GM19395 (cell line): ENCODE data around the gene CD27.
"Not testable (repeated sequence)": the region's sequence is repeated elsewhere in the genome, so short reads cannot be mapped to it uniquely, and the experiment has no call there.

Experiments used
- ATAC-seq: cut with Tn5 transposase; IDR thresholded peaks from one replicate; pipeline ENCODE4 v1.9.1; 2021; ENCODE audit warnings: mild to moderate bottlenecking, moderate library complexity; ENCODE audit not compliant: unreplicated experiment

CD27 gene

GRCh38 chr12:6461401-6462233 is 16.9 kb downstream of the CD27 start:
- peak; percentile 80 for ATAC-seq

DNA sequence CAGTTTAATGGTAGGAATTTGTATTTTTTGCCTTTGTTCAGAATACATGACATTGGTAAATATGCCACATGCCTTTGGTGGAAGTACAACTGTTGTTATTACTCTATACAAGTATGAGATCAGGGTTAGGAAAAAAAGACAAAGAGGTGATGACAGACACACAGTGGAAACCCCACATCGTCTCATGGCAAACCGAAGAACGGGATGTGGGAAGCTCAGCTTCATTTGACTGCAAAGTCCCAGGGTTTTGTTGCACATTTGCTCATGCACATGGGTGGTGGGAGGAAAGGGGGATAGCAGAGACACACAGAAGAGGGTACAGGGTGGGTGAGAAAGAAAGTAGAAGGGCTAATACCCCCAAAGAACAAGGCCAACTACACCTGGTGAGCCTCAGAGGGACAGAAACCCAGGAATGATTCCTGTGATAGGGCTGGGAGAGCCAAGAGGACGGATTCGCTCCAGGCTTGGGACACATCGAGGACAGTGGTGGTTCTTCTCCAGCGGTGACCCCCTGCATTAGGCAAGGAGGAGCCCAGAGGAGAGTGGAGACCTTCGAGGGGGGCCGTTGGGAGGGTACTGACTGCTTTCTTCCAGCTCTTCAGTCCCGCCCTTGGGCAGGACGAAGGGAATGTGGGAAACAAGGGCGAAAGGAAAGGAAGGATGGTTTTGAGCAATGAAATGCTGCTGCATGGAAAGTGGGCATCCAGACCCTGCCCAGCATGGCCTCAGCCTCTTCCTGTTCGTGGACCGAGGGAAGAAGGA is 17.7 kb downstream of the CD27 start:
- ATAC-seq: peak; percentile 31

DNA sequence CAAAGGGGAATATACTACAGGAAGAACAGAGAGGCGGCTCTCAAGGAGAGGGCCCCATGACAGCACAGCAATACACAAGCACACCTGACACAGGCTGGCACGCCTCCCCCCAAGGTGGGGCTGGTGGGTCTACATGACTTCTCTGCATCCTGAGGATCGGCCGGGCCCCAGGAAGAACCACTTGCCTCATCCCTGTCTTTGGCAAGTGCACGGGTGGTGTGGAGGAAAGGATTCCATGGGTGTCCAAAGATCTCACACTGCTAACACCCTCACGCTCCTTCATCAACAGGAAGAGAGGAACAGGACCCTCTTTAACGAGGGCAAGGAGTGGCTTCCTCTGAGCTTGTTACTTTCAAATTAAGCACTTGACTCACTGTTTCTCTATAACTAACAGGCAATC is 18.5 kb downstream of the CD27 start:
- ATAC-seq: no peak

GRCh38 chr12:6463858-6464257 is 19.1 kb downstream of the CD27 start:
- ATAC-seq: no peak

DNA sequence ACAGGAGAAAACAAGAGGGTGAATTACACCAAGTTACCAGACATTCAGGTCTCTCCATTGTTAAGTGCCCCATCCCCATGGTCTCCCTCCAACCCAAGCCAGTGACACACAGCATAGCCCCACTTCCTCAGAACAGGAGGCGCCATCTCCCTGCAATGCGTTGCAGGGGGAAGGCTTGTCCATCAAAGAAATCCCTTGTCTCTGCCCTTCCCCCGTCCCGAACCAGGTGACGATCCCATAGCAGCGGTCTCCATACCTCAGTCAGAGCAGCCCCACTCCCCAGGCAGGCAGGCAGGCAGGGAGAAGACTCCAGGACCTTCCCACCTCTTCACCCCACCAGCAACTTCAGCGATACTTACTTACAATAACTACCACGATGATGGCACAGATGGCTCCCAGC is 19.8 kb downstream of the CD27 start:
- no peak for ATAC-seq

GRCh38 chr12:6465467-6466183 is 20.9 kb downstream of the CD27 start:
- no peak for ATAC-seq

- no peak for ATAC-seq
Measured at GRCh38 chr12:6466184-6466573, 21.4 kb downstream of the CD27 start.

DNA sequence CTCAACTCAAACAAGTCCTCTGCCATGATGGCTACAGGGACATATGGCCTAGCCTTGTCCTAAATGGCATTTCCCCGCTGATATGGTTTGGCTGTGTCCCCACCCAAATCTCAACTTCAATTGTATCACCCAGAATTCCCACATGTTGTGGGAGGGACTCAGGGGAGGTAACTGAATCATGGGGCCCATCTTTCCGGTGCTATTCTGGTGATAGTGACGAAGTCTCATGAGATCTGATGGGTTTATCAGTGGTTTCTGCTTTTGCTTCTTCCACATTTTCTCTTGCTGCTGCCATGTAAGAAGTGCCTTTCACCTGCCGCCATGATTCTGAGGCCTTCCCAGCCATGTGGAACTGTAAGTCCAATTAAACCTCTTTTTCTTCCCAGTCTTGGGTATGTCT is 22.0 kb downstream of the CD27 start:
- ATAC-seq: not testable (repeated sequence)

GRCh38 chr12:6467571-6468282 is 23.0 kb downstream of the CD27 start:
- ATAC-seq: not testable (repeated sequence)

DNA sequence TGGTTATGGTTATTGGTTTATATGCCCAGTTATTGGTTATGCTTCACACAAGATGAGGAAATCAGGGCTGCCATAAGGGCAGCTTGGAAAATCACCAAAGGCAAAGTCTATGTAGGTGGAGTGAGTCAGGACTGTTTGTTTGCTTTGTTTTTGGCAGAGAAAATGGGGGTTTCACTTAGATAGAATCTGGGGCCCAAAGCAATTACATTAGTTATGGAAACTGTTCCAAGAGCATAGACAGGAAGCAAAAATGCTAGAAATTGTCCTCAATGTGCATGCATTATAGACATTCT is 23.5 kb downstream of the CD27 start:
- ATAC-seq: no peak

GRCh38 chr12:6469092-6469491 is 24.3 kb downstream of the CD27 start:
- ATAC-seq: no peak

GRCh38 chr12:6469609-6470374 is 25.0 kb downstream of the CD27 start:
- ATAC-seq: no peak

DNA sequence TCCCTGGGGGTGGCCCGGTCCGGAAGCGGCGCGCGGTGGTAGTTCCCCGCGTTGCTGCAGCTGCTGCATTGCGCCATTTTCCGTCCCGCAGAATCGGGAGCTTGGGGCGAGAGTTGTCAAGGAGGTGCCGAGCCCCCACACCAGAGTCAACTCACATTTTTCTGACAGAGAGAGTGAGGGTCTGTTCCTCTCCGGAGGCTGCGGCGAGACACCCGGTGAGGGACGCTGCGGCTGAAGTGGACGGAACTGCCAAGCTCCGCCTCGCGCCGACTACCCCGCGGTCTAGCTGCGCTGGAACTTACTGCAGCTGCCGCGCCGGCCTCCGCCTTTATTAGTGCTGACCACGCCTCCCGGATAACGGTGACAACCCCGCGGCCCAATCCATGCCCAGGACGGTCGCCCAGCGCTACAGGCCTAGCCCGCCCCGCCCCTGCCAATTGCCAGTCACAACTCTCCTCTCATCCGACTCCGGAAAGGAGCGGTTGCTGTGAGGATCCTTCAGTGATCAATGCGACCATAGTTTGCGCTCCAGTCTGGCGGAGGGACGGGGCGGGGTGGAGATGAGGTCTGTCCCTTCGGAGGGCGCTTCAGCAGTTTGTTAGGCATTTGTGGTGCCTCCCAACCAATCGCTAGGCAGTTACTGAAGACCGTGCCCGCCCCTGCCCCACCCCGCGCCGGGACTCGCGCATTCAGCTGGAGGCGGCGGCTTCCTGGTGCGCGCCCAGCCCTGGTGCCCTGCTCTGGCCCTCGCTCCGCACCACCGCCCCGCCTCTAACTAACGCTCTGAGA is 25.8 kb downstream of the CD27 start, which contains the start of gene VAMP1:
Gene VAMP1, minus strand, starts transcription at position 303 of the 789 bp plus-strand sequence. Its CDS starts 146 bp downstream, at position 157.
- ATAC-seq: peak; percentile 91

DNA sequence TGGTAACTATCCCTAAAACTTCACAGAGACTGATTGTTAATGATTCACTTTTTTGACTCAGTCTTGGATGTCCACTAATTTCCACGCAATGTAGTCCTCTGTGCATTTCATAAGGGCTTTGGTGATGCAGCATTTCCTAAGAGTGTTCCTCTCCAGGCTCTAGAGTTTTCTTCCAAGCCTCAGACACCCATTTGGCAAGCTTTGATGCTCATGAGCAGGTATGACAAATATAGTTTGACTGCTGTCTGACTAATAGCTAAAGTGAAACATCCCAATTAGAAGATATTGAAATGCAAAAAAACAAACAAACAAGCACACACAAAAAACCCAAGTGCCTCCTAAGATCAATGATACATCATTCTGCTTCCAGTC is 27.2 kb downstream of the CD27 start:
- no peak for ATAC-seq

DNA sequence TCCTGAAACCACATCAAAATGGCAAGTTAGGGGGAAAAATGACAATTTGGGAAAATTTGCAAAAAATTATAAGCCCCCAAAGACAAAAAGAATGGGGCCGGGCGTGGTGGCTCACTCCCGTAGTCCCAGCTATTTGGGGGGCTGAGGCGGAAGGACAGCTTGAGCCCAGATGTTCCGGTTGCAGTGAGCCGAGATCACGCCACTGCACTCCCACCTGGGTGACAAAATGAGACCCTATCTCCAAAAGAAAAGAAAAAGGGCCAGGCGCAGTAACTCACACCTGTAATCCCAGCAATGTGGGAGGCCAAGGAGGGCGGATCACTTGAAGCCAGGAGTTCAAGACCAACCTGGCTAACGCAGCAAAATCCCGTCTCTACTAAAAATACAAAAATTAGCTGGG is 27.7 kb downstream of the CD27 start:
- ATAC-seq: no peak

DNA sequence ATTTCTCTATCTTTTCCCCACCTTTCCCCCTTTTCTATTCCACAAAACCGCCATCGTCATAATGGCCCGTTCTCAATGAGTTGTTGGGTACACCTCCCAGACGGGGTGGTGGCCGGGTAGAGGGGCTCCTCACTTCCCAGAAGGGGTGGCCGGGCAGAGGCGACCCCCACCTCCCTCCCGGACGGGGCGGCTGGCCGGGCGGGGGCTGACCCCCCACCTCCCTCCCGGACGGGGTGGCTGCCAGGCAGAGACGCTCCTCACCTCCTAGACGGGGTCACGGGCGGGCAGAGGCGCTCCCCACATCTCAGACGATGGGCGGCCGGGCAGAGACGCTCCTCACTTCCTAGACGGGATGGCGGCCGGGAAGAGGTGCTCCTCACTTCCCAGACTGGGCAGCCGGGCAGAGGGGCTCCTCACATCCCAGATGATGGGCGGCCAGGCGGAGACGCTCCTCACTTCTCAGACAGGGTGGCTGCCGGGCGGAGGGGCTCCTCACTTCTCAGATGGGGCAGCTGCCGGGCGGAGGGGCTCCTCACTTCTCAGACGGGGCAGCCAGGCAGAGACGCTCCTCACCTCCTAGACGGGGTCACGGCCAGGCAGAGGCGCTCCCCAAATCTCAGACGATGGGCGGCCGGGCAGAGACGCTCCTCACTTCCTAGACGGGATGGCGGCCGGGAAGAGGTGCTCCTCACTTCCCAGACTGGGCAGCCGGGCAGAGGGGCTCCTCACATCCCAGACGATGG is 30.6 kb downstream of the CD27 start:
- not testable (repeated sequence) for ATAC-seq

DNA sequence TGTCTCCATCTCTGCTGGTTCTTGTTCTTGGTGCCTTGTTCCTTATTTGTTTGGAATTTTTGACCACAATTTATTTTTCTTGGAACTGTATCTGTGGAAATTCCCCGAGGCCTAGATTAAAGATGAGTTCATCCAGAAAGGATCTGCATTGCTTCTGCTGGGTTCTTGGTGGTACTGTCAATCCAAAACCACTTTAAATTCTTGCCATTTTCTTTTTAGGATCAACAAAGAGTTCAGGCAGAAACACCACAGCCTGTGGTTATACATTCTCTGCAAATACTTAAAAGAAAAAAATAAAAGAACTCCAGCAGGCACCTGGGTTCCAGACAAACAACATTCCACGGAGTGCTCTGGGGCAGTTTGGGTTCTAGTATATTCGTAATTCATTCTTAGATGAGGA is 31.7 kb downstream of the CD27 start:
- ATAC-seq: no peak

- not testable (repeated sequence) for ATAC-seq
Measured at GRCh38 chr12:6477601-6478377, 33.0 kb downstream of the CD27 start.
